Natural killer cell (primary cell): Measurements from ENCODE around the gene PRDM16. TPM values are rescaled to one million over a fixed set of nuclear protein-coding genes. Genes with fewer than 3 reads are reported as not detected.

Experiments used
- ATAC-seq, 3 donors: fragments of 150-1000 bp in 2 of 3; fragments of 200-7000 bp in 1 of 3; cut with Tn5 transposase; 1 replicate in 1 of 3; 2 replicates in 2 of 3; pipeline ENCODE4 v1.10.0; 2021; ENCODE audit warnings: mild to moderate bottlenecking in 2 of 3, moderate library complexity in 2 of 3
- DNase-seq, 2 donors: peaks; one replicate each; pipeline versions ENCODE4 v3.0.0 to v3.0.0-alpha.2; 2013 to 2021; ENCODE audit warnings: mixed read lengths in 1 of 2
- H3K27ac ChIP-seq: one replicate; pipeline ENCODE4 v1.5.1; 2013; ENCODE audit warnings: mild to moderate bottlenecking, low read length
- H3K27me3 ChIP-seq: one replicate; pipeline ENCODE4 v1.6.1; 2013; ENCODE audit warnings: low read length; ENCODE audit not compliant: control insufficient read depth, insufficient read depth
- H3K36me3 ChIP-seq: one replicate; pipeline ENCODE4 v1.6.1; 2013; ENCODE audit warnings: low read length; ENCODE audit not compliant: control insufficient read depth, insufficient read depth
- H3K4me1 ChIP-seq: one replicate; pipeline ENCODE4 v1.6.1; 2013; ENCODE audit warnings: low read length; ENCODE audit not compliant: control insufficient read depth, insufficient read depth
- H3K4me3 ChIP-seq: one replicate; pipeline ENCODE4 v1.5.1; 2013; ENCODE audit warnings: low read length
- H3K9me3 ChIP-seq: one replicate; pipeline ENCODE4 v1.6.1; 2013; ENCODE audit warnings: low read length; ENCODE audit not compliant: control insufficient read depth, insufficient read depth
- H3K27ac Mint-ChIP-seq, 2 donors: one replicate each; pipeline ENCODE4 v1.8.0; 2022; ENCODE audit warnings: mild to moderate bottlenecking in 2 of 2, mixed read lengths in 2 of 2, moderate library complexity in 1 of 2
- H3K27me3 Mint-ChIP-seq, 2 donors: one replicate each; pipeline ENCODE4 v1.8.0; 2022; ENCODE audit warnings: low read depth in 2 of 2, mixed read lengths in 2 of 2
- H3K36me3 Mint-ChIP-seq: one replicate; pipeline ENCODE4 v1.8.0; 2022; ENCODE audit warnings: mixed read lengths
- H3K4me1 Mint-ChIP-seq, 2 donors: one replicate each; pipeline ENCODE4 v1.8.0; 2022; ENCODE audit warnings: mixed read lengths in 2 of 2
- H3K4me3 Mint-ChIP-seq: one replicate; pipeline ENCODE4 v1.8.0; 2022; ENCODE audit warnings: mild to moderate bottlenecking, moderate library complexity, mixed read lengths
- H3K9me3 Mint-ChIP-seq, 2 donors: one replicate each; pipeline ENCODE4 v1.8.0; 2022; ENCODE audit warnings: mixed read lengths in 2 of 2
- WGBS: methylation state at CpG from one replicate; pipeline ENCODE4 v1.1.7; 2013; ENCODE audit warnings: missing lambda C conversion rate; ENCODE audit not compliant: insufficient coverage; 5-methylcytosine and 5-hydroxymethylcytosine counted together
- intact Hi-C: fragments of 100-400 bp; cut with micrococcal nuclease; formaldehyde crosslinking; loops from one replicate; pipeline ENCODE4 v1.14.2; 2022
- total RNA-seq, 4 donors: library from RNA; stranded (reverse); fragments of 120-200 nt in 1 of 4; gene quantifications; one replicate each; pipeline versions ENCODE4 v1.2.3 to v1.2.4, GENCODE V29; 2013 to 2022
- TF ChIP-seq, protein P1 (sequence below): fragments of 200-600 bp; IDR thresholded peaks from one replicate; pipeline ENCODE4 v1.8.0; 2022; ENCODE audit warnings: antibody characterized with exemption

Gene PRDM16
- total RNA-seq, 3 donors from 2014 or later (not counting 1 experiment from before 2014, with no cell fraction given): 0.25 to 0.64 TPM; not detected in 1

DNA sequence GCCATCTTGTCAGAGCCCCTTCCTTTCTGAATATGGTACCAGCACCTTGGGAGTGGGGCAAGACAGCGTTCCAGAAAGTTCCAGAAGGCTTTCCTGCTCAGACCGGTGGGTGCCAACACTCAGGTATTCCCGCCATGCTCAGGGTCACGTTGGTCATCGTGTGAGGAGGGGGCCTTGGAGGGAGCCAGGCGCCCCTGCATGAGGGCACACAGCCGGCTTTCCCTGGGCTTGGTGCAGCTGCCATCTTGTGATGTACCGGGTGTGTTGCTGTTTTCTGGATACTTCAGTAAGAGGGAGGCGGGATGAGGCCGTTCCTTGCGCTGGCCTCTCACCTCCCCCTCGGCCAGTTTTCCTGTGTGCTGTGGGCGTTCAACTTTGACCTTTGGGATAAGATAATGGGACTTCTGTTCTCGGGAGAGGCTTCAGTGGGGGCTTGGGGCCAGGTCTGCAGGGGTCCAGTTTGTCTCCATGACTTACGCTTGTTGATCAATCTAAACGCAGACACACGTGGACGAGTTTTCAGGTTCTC, 69.7 kb downstream of the PRDM16 start:
- H3K9me3 Mint-ChIP-seq: no peaks in the 10 kb centered on the region
- no peak overlapping the region for H3K4me3 Mint-ChIP-seq
- H3K36me3 Mint-ChIP-seq: no peaks in the 10 kb centered on the region
- H3K4me1 ChIP-seq: no peaks in the 10 kb centered on the region
- H3K27me3 ChIP-seq: no peaks in the 10 kb centered on the region
- H3K4me3 ChIP-seq: no peak overlapping the region
- TF ChIP-seq, protein P1, sequence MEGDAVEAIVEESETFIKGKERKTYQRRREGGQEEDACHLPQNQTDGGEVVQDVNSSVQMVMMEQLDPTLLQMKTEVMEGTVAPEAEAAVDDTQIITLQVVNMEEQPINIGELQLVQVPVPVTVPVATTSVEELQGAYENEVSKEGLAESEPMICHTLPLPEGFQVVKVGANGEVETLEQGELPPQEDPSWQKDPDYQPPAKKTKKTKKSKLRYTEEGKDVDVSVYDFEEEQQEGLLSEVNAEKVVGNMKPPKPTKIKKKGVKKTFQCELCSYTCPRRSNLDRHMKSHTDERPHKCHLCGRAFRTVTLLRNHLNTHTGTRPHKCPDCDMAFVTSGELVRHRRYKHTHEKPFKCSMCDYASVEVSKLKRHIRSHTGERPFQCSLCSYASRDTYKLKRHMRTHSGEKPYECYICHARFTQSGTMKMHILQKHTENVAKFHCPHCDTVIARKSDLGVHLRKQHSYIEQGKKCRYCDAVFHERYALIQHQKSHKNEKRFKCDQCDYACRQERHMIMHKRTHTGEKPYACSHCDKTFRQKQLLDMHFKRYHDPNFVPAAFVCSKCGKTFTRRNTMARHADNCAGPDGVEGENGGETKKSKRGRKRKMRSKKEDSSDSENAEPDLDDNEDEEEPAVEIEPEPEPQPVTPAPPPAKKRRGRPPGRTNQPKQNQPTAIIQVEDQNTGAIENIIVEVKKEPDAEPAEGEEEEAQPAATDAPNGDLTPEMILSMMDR: no peak
- no peak overlapping the region for H3K27ac ChIP-seq
- H3K4me1 Mint-ChIP-seq: no peaks in the 10 kb centered on the region
- no peaks in the 10 kb centered on the region for H3K9me3 ChIP-seq
- no peaks in the 10 kb centered on the region for H3K36me3 ChIP-seq
- H3K27me3 Mint-ChIP-seq: no peaks in the 10 kb centered on the region
- no peak overlapping the region for H3K27ac Mint-ChIP-seq
- intact Hi-C loops: no loop called here
- no peak for ATAC-seq
- 91% methylated on average over 18 of the region's 18 CpGs for WGBS
- no peak for DNase-seq

DNA sequence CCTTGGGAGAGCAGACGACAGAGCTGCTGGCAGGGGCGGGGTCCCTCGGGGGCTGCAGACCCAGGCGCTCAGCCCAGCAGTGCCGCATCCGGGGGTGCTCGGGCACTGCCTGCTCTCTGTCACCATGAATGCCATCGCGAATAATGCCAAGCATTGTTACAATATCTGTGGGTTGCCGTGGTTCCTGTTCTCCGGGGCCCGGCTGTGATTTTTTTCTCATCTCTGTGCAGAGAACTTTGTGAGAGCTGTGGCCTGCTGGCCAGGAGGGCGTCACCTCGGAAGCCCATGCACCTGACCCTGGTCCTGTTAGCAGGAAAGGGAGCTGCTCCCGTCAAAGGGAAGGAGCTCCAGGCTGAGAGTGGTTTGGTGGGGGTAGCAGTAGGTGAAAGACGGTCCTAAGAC, 70.4 kb downstream of the PRDM16 start:
- H3K27ac Mint-ChIP-seq: no peak overlapping the region
- TF ChIP-seq, protein P1: no peak
- no peak overlapping the region for H3K4me3 ChIP-seq
- H3K4me3 Mint-ChIP-seq: no peak overlapping the region
- no peaks in the 10 kb centered on the region for H3K36me3 Mint-ChIP-seq
- no peaks in the 10 kb centered on the region for H3K9me3 Mint-ChIP-seq
- DNase-seq (no peak), ATAC-seq (no peak)
- H3K27ac ChIP-seq: no peak overlapping the region
- H3K36me3 ChIP-seq: no peaks in the 10 kb centered on the region
- intact Hi-C loops: no loop called here
- H3K9me3 ChIP-seq: no peaks in the 10 kb centered on the region
- H3K4me1 ChIP-seq: no peaks in the 10 kb centered on the region
- H3K27me3 ChIP-seq: no peaks in the 10 kb centered on the region
- no peaks in the 10 kb centered on the region for H3K4me1 Mint-ChIP-seq
- H3K27me3 Mint-ChIP-seq: no peaks in the 10 kb centered on the region
- WGBS: 87% methylated on average over 15 of the region's 16 CpGs

DNA sequence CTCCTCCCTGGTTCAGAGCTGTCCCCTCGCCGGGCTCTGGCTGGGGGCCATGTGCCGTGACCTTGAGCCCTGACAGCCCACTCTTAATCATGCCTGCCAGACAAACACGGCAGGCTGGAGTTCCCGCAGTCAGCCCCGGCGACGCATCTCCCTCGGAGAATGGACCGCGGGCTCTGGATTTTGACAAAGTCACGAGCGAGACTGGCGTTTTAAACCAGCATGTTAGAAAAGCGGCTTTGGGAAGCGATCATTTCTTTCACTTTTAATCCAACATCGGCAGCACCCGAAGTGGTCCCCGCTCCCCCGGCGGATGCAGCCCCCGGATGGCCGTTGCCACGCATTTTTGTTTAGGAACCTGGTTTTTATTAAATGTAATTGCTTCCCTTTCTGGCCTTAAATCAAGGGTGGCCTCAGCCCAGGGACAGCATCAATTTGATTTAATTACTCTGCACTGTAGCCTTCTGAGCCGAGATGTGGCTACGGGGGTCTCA, 70.9 kb downstream of the PRDM16 start:
- Histone ChIP-seq H3K4me3 (no peak overlapping the region), H3K4me1 (no peaks in the 10 kb centered on the region), H3K9me3 (no peaks in the 10 kb centered on the region), H3K27ac (no peak overlapping the region), H3K27me3 (no peaks in the 10 kb centered on the region), H3K36me3 (no peaks in the 10 kb centered on the region)
- TF ChIP-seq, protein P1: no peak
- Mint-ChIP-seq H3K4me3 (no peak overlapping the region), H3K4me1 (no peaks in the 10 kb centered on the region), H3K27me3 (no peaks in the 10 kb centered on the region), H3K36me3 (no peaks in the 10 kb centered on the region), H3K27ac (no peak overlapping the region), H3K9me3 (no peaks in the 10 kb centered on the region)
- intact Hi-C loops: no loop called here
- 89% methylated on average over 26 of the region's 26 CpGs for WGBS
- ATAC-seq (no peak), DNase-seq (no peak)

DNA sequence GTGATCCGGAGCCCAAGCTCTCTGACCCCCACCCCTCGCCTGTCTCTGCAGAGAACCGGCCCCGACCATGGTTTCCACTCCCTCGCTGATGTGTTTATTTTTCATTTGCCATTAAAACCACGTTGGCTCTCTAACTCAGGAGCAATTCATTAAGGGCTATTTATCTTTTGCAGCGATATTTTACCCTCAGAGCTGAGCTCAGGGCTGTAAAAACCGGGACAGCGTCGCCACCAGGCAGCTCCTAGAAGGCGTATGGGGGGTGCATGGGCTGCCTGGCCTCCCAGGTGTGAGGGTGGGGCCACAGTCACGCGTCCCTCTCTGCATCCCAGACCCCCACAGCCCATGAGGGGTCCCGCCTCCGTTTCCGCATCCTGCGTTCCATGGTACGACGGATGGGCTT, 71.4 kb downstream of the PRDM16 start:
- no peaks in the 10 kb centered on the region for H3K4me1 ChIP-seq
- H3K36me3 ChIP-seq: no peaks in the 10 kb centered on the region
- TF ChIP-seq, protein P1: no peak
- H3K9me3 Mint-ChIP-seq: no peaks in the 10 kb centered on the region
- no peaks in the 10 kb centered on the region for H3K4me1 Mint-ChIP-seq
- ATAC-seq (no peak), DNase-seq (no peak)
- no peak overlapping the region for H3K4me3 Mint-ChIP-seq
- no peaks in the 10 kb centered on the region for H3K27me3 ChIP-seq
- no peaks in the 10 kb centered on the region for H3K36me3 Mint-ChIP-seq
- intact Hi-C loops: no loop called here
- no peak overlapping the region for H3K4me3 ChIP-seq
- no peaks in the 10 kb centered on the region for H3K9me3 ChIP-seq
- no peak overlapping the region for H3K27ac ChIP-seq
- H3K27ac Mint-ChIP-seq: no peak overlapping the region
- H3K27me3 Mint-ChIP-seq: no peaks in the 10 kb centered on the region
- WGBS: 90% methylated on average over 19 of the region's 19 CpGs
